ENCODE data around the gene COL5A1.

Gene COL5A1

GRCh38 chr9:134830926-134831720 lies 189.5 kb downstream of the COL5A1 start:
- Histone ChIP-seq H2AFZ (ENCODE audit: low read depth, low read length) (no peak overlapping the region), H4K91ac (ENCODE audit: low read length) (no peak overlapping the region), H3K14ac (ENCODE audit: low read length in 2 of 2) (no peak overlapping the region), H3K9me3 (ENCODE audit: control insufficient read depth, low read length) (no peaks in the 10 kb centered on the region), H3K4me2 (ENCODE audit: low read length, poor library complexity, severe bottlenecking) (no peak overlapping the region), H3K4me1 (ENCODE audit: control insufficient read depth, insufficient read depth, low read depth, low read length) (no peaks in the 10 kb centered on the region), H3K18ac (ENCODE audit: low read depth in 1 of 2, low read length in 2 of 2) (no peak overlapping the region), H3K27ac (ENCODE audit: low read length, poor library complexity, severe bottlenecking) (no peak overlapping the region), H3K79me1 (replicated peaks; ENCODE audit: low read length, poor library complexity, severe bottlenecking) (no peaks in the 10 kb centered on the region), H3K4ac (ENCODE audit: low read depth in 1 of 2, low read length in 2 of 2) (no peak overlapping the region), H3K9ac (ENCODE audit: low read length) (no peak overlapping the region), H3K36me3 (ENCODE audit: control insufficient read depth in 1 of 2, insufficient read depth in 2 of 2, low read depth in 1 of 2, low read length in 2 of 2) (peaks cover 83 to 95% of the 10 kb centered on the region in 2 experiments), H2AK5ac (ENCODE audit: low read length, severe bottlenecking) (no peak overlapping the region), H2BK5ac (ENCODE audit: low read depth, low read length, poor library complexity, severe bottlenecking) (no peak overlapping the region), H2BK12ac (ENCODE audit: low read length in 2 of 2) (no peak overlapping the region), H2BK120ac (ENCODE audit: low read depth, low read length) (no peak overlapping the region), H3K4me3 (ENCODE audit: insufficient read depth in 1 of 2, low read depth in 1 of 2, low read length in 2 of 2) (no peak overlapping the region), H3K27me3 (ENCODE audit: control insufficient read depth in 1 of 2, insufficient read depth in 1 of 2, low read length in 2 of 2) (no peaks in the 10 kb centered on the region), H3K23ac (ENCODE audit: low read length in 2 of 2) (no peak overlapping the region), H2BK15ac (ENCODE audit: low read depth, poor library complexity, severe bottlenecking) (no peak overlapping the region), H4K8ac (ENCODE audit: low read length) (no peak overlapping the region)
- DNase-seq = no peak
- 96% methylated on average over 20 of the region's 21 CpGs for WGBS

GRCh38 chr9:134832471-134832870 lies 190.9 kb downstream of the COL5A1 start:
- no peak overlapping the region for H2AFZ ChIP-seq (ENCODE audit: low read depth, low read length)
- no peak overlapping the region for H3K9ac ChIP-seq (ENCODE audit: low read length)
- DNase-seq = no peak
- no peaks in the 10 kb centered on the region for H3K27me3 ChIP-seq (ENCODE audit: control insufficient read depth in 1 of 2, insufficient read depth in 1 of 2, low read length in 2 of 2)
- no peak overlapping the region for H2BK5ac ChIP-seq (ENCODE audit: low read depth, low read length, poor library complexity, severe bottlenecking)
- H3K9me3 ChIP-seq (ENCODE audit: control insufficient read depth, low read length) = no peaks in the 10 kb centered on the region
- H2AK5ac ChIP-seq (ENCODE audit: low read length, severe bottlenecking) = no peak overlapping the region
- no peak overlapping the region for H3K14ac ChIP-seq (ENCODE audit: low read length in 2 of 2)
- no peaks in the 10 kb centered on the region for H3K79me1 ChIP-seq (replicated peaks; ENCODE audit: low read length, poor library complexity, severe bottlenecking)
- no peak overlapping the region for H3K4me2 ChIP-seq (ENCODE audit: low read length, poor library complexity, severe bottlenecking)
- no peak overlapping the region for H3K18ac ChIP-seq (ENCODE audit: low read depth in 1 of 2, low read length in 2 of 2)
- H2BK15ac ChIP-seq (ENCODE audit: low read depth, poor library complexity, severe bottlenecking) = no peak overlapping the region
- H3K4me3 ChIP-seq (ENCODE audit: insufficient read depth in 1 of 2, low read depth in 1 of 2, low read length in 2 of 2) = no peak overlapping the region
- H3K4me1 ChIP-seq (ENCODE audit: control insufficient read depth, insufficient read depth, low read depth, low read length) = peaks cover 2% of the 10 kb centered on the region
- H3K36me3 ChIP-seq (ENCODE audit: control insufficient read depth in 1 of 2, insufficient read depth in 2 of 2, low read depth in 1 of 2, low read length in 2 of 2) = peaks cover 84 to 95% of the 10 kb centered on the region in 2 experiments
- no peak overlapping the region for H3K4ac ChIP-seq (ENCODE audit: low read depth in 1 of 2, low read length in 2 of 2)
- no peak overlapping the region for H2BK120ac ChIP-seq (ENCODE audit: low read depth, low read length)
- H4K91ac ChIP-seq (ENCODE audit: low read length) = no peak overlapping the region
- H3K27ac ChIP-seq (ENCODE audit: low read length, poor library complexity, severe bottlenecking) = no peak overlapping the region
- WGBS = 98% methylated on average over 19 of the region's 19 CpGs
- H2BK12ac ChIP-seq (ENCODE audit: low read length in 2 of 2) = no peak overlapping the region
- no peak overlapping the region for H3K23ac ChIP-seq (ENCODE audit: low read length in 2 of 2)
- no peak overlapping the region for H4K8ac ChIP-seq (ENCODE audit: low read length)

- H3K18ac ChIP-seq (ENCODE audit: low read depth in 1 of 2, low read length in 2 of 2) = no peak overlapping the region
- no peaks in the 10 kb centered on the region for H3K9me3 ChIP-seq (ENCODE audit: control insufficient read depth, low read length)
- DNase-seq = no peak
- no peak overlapping the region for H3K4me2 ChIP-seq (ENCODE audit: low read length, poor library complexity, severe bottlenecking)
- H2BK12ac ChIP-seq (ENCODE audit: low read length in 2 of 2) = no peak overlapping the region
- no peaks in the 10 kb centered on the region for H3K27me3 ChIP-seq (ENCODE audit: control insufficient read depth in 1 of 2, insufficient read depth in 1 of 2, low read length in 2 of 2)
- no peak overlapping the region for H4K8ac ChIP-seq (ENCODE audit: low read length)
- no peak overlapping the region for H3K4ac ChIP-seq (ENCODE audit: low read depth in 1 of 2, low read length in 2 of 2)
- H3K36me3 ChIP-seq (ENCODE audit: control insufficient read depth in 1 of 2, insufficient read depth in 2 of 2, low read depth in 1 of 2, low read length in 2 of 2) = peaks cover 84 to 95% of the 10 kb centered on the region in 2 experiments
- no peak overlapping the region for H3K14ac ChIP-seq (ENCODE audit: low read length in 2 of 2)
- no peak overlapping the region for H3K4me3 ChIP-seq (ENCODE audit: insufficient read depth in 1 of 2, low read depth in 1 of 2, low read length in 2 of 2)
- no peak overlapping the region for H2BK5ac ChIP-seq (ENCODE audit: low read depth, low read length, poor library complexity, severe bottlenecking)
- no peak overlapping the region for H2AK5ac ChIP-seq (ENCODE audit: low read length, severe bottlenecking)
- H3K4me1 ChIP-seq (ENCODE audit: control insufficient read depth, insufficient read depth, low read depth, low read length) = peaks cover 4% of the 10 kb centered on the region
- H2AFZ ChIP-seq (ENCODE audit: low read depth, low read length) = no peak overlapping the region
- peaks cover 2% of the 10 kb centered on the region for H3K79me1 ChIP-seq (replicated peaks; ENCODE audit: low read length, poor library complexity, severe bottlenecking)
- 89% methylated on average over 11 of the region's 11 CpGs for WGBS
- no peak overlapping the region for H2BK120ac ChIP-seq (ENCODE audit: low read depth, low read length)
- H4K91ac ChIP-seq (ENCODE audit: low read length) = no peak overlapping the region
- no peak overlapping the region for H3K27ac ChIP-seq (ENCODE audit: low read length, poor library complexity, severe bottlenecking)
- H3K23ac ChIP-seq (ENCODE audit: low read length in 2 of 2) = no peak overlapping the region
- no peak overlapping the region for H3K9ac ChIP-seq (ENCODE audit: low read length)
- no peak overlapping the region for H2BK15ac ChIP-seq (ENCODE audit: low read depth, poor library complexity, severe bottlenecking)
Observed at GRCh38 chr9:134833294-134833880, 191.8 kb downstream of the COL5A1 start.

GRCh38 chr9:134834217-134834956 lies 192.8 kb downstream of the COL5A1 start:
- no peak overlapping the region for H4K91ac ChIP-seq (ENCODE audit: low read length)
- no peak overlapping the region for H2BK5ac ChIP-seq (ENCODE audit: low read depth, low read length, poor library complexity, severe bottlenecking)
- H2AFZ ChIP-seq (ENCODE audit: low read depth, low read length) = no peak overlapping the region
- no peak overlapping the region for H3K4me2 ChIP-seq (ENCODE audit: low read length, poor library complexity, severe bottlenecking)
- no peak overlapping the region for H3K27ac ChIP-seq (ENCODE audit: low read length, poor library complexity, severe bottlenecking)
- no peak overlapping the region for H2AK5ac ChIP-seq (ENCODE audit: low read length, severe bottlenecking)
- no peak overlapping the region for H3K4me3 ChIP-seq (ENCODE audit: insufficient read depth in 1 of 2, low read depth in 1 of 2, low read length in 2 of 2)
- no peak overlapping the region for H3K14ac ChIP-seq (ENCODE audit: low read length in 2 of 2)
- no peak for DNase-seq
- peaks cover 4% of the 10 kb centered on the region for H3K4me1 ChIP-seq (ENCODE audit: control insufficient read depth, insufficient read depth, low read depth, low read length)
- 97% methylated on average over 20 of the region's 20 CpGs for WGBS
- H2BK15ac ChIP-seq (ENCODE audit: low read depth, poor library complexity, severe bottlenecking) = no peak overlapping the region
- no peaks in the 10 kb centered on the region for H3K9me3 ChIP-seq (ENCODE audit: control insufficient read depth, low read length)
- H3K18ac ChIP-seq (ENCODE audit: low read depth in 1 of 2, low read length in 2 of 2) = no peak overlapping the region
- no peak overlapping the region for H3K4ac ChIP-seq (ENCODE audit: low read depth in 1 of 2, low read length in 2 of 2)
- no peak overlapping the region for H3K23ac ChIP-seq (ENCODE audit: low read length in 2 of 2)
- H2BK12ac ChIP-seq (ENCODE audit: low read length in 2 of 2) = no peak overlapping the region
- H3K36me3 ChIP-seq (ENCODE audit: control insufficient read depth in 1 of 2, insufficient read depth in 2 of 2, low read depth in 1 of 2, low read length in 2 of 2) = peaks cover 81 to 95% of the 10 kb centered on the region in 2 experiments
- H4K8ac ChIP-seq (ENCODE audit: low read length) = peak overlapping the region; percentile 31
- H3K27me3 ChIP-seq (ENCODE audit: control insufficient read depth in 1 of 2, insufficient read depth in 1 of 2, low read length in 2 of 2) = no peaks in the 10 kb centered on the region
- no peak overlapping the region for H3K9ac ChIP-seq (ENCODE audit: low read length)
- no peak overlapping the region for H2BK120ac ChIP-seq (ENCODE audit: low read depth, low read length)
- peaks cover 4% of the 10 kb centered on the region for H3K79me1 ChIP-seq (replicated peaks; ENCODE audit: low read length, poor library complexity, severe bottlenecking)

Measured in mesenchymal stem cell (in vitro differentiated cells and primary cell).